ENCODE data around the gene MTUS2.

- TF ChIP-seq CTCF (IDR thresholded peaks at IDR 0.05) = no peak
- no peak for TF ChIP-seq ZFX (IDR thresholded peaks at IDR 0.05; ENCODE audit: borderline replicate concordance)
These were observed 674.4 kb downstream of the MTUS2 start for GRCh38 chr13:29494520-29494919.

Data from 22Rv1 (cell line).